ENCODE data around the gene RBBP5.
"Not testable (repeated sequence)": the region's sequence is repeated elsewhere in the genome, so short reads cannot be mapped to it uniquely, and the experiment has no call there.

Gene RBBP5

DNA sequence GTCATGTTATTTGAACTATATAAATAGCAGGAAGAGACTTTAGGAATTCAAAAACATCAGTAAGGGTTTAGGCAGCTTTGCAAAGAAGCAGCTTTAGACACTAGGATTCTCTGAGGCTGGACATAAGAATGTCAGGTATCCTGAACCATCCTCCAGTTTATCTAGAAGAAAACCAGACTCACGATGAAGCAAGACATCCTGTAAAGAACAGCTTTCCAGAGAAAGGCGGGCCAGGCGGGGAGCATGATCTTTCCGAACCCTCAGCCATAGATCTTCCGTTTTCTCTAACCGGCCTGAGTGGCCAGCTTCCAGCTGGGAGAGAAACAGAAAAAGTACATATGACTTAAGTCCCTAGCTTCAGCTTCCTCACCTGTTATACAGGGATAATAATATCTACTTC is 39.3 kb upstream of the RBBP5 start:
- TF ChIP-seq, protein P1, sequence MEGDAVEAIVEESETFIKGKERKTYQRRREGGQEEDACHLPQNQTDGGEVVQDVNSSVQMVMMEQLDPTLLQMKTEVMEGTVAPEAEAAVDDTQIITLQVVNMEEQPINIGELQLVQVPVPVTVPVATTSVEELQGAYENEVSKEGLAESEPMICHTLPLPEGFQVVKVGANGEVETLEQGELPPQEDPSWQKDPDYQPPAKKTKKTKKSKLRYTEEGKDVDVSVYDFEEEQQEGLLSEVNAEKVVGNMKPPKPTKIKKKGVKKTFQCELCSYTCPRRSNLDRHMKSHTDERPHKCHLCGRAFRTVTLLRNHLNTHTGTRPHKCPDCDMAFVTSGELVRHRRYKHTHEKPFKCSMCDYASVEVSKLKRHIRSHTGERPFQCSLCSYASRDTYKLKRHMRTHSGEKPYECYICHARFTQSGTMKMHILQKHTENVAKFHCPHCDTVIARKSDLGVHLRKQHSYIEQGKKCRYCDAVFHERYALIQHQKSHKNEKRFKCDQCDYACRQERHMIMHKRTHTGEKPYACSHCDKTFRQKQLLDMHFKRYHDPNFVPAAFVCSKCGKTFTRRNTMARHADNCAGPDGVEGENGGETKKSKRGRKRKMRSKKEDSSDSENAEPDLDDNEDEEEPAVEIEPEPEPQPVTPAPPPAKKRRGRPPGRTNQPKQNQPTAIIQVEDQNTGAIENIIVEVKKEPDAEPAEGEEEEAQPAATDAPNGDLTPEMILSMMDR (IDR thresholded peaks at IDR 0.05; ENCODE audit: low read depth, low read length, missing control alignments): no peak
- no peak overlapping the region for H3K4me3 ChIP-seq (replicated peaks; ENCODE audit: low read depth, low read length)
- DNase-seq (ENCODE audit: extremely low read depth, low read depth): no peak

DNA sequence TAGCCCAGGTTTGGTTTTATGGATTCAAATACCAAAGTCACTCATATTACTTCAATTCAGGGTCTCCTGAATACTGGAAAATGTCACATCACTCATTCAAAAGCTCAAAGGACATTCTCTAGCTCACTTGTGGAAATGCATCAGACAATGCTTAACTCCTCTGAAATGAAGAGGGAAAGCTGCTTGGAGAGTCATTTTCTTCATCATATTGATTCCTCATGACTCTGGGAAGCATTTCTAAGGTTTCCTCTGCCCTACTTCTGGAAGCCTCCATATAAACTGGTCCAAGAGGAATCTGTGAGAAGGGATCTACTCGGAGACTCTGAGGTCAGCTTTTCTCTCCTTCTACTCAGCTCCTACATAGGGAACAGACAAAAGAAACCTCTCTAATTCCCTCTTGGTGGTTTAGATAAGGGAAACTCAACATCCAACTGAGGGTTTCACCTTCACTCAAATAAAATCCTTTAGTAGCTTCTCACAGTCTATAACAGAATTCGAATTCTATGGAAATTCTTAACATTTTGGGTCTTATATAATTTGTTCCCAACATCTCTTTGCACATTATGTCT is 36.4 kb upstream of the RBBP5 start:
- DNase-seq (ENCODE audit: extremely low read depth, low read depth): no peak
- TF ChIP-seq, protein P1 (IDR thresholded peaks at IDR 0.05; ENCODE audit: low read depth, low read length, missing control alignments): no peak
- H3K4me3 ChIP-seq (replicated peaks; ENCODE audit: low read depth, low read length): no peak overlapping the region

DNA sequence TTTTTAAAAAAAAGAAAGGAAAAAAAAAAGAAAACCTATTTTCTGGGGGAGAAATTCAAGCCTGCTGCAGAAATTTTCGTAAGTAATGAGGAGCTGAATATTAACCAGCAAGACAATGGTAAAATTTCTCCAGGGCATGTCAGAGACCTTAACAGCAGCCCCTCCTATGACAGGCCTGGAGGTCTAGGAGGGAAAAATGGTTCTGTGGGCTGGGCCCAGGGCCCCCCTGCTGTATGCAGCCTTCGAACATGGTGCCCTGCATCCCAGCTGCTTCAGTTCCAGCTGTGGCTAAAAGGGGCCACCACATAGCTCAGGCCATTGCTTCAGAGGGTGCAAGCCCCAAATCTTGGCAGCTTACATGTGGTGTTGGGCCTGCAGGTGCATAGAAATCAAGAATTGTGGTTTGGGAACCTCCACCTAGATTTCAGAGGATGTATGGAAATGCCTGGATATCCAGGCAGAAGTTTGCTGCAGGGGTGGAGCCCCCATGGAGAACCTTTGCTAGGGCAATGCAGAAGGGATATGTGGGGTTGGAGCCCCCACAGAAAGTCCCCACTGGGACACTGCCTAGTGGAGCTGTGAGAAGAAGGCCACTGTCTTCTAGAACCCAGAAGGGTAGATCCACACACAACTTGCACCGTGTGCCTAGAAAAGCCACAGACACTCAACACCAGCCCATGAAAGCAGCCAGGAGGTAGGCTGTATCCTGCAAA is 34.0 kb upstream of the RBBP5 start:
- not testable (repeated sequence) for H3K4me3 ChIP-seq (replicated peaks; ENCODE audit: low read depth, low read length); DNase-seq (ENCODE audit: extremely low read depth, low read depth)

DNA sequence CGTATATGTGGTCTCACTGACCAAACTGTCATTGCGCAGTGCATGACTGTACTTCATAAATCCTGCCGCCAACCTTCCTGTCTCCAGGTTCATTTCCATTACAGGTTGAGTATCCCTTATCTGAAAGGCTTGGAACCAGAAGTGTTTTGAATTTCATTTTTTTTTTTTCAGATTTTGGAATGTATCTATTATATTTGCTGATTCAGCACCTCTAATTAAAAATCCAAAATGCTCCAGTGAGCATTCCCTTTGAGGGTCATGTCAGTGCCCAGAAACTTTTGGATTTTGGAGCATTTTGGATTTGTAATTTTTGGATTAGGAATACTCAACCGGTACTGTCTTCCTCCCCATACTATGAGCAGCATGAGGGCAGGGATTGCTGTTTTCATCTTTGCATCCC is 30.7 kb upstream of the RBBP5 start:
- no peak for DNase-seq (ENCODE audit: extremely low read depth, low read depth)
- no peak overlapping the region for H3K4me3 ChIP-seq (replicated peaks; ENCODE audit: low read depth, low read length)
- TF ChIP-seq, protein P1 (IDR thresholded peaks at IDR 0.05; ENCODE audit: low read depth, low read length, missing control alignments): no peak

DNA sequence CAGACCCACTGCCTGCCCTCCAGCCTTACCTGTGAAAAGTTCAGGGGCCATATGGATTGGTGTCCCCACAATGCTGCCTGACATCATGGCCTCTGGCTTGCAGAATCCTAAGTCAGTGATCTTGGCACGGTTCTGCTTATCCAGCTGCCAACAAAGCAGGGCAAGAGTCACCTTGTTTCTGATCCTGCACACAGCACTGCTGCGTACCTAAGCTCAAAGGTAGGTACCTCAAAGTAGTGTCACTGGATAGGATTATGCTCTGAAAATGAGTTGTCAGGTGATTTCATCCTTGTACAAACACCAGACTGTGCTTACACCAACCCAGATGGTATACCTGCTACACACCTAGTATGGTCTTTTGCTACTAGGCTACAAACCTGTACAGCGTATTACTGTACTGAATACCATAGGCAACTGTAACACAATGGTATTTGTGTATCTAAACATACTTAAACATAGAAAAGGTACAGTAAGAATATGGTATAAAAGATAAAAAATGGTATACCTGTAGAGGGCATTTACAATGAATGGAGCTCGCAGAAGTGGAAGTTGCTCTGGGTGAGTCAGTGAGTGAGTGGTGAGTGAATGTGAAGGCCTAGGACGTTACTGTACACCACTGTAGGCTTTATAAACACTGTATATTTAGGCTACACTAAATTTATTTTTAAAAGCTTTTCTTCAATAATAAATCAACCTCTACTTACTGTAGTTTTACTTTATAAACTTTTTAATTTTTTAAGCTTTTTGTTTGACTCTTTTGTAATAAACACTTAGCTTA is 29.1 kb upstream of the RBBP5 start:
- H3K4me3 ChIP-seq (replicated peaks; ENCODE audit: low read depth, low read length): no peak overlapping the region
- TF ChIP-seq, protein P1 (IDR thresholded peaks at IDR 0.05; ENCODE audit: low read depth, low read length, missing control alignments): no peak
- no peak for DNase-seq (ENCODE audit: extremely low read depth, low read depth)

DNA sequence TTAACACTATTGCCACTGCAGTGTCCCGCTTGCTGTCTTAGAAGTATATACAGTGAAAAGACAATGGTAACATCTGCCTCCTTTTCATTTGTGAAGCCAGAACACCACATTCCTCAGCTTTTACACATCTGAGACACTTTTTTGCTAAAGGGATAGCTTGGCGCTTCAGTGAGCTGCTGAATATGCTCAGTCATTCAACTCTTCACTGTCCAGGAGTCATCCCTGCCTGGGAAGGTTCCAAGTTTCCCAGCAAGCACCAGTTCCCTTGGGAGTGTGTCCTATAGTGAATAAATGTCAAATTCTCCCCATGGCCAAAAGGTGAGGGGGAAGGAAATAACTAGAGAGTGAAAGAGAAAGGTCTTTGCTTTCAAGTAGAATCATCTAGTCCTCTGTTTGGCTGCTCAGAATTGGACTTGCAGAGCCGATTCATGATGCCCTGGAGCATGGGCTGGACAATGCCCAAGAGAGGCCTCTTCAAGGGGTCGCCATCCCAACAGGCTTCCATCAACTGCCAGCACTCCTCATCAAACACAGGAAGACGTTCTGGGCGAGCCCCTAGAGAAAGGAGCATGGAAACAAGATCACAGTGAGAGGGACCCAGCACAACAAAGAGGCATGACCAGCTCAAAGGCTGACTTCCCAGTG is 25.5 kb upstream of the RBBP5 start:
- TF ChIP-seq, protein P1 (IDR thresholded peaks at IDR 0.05; ENCODE audit: low read depth, low read length, missing control alignments): no peak
- no peak overlapping the region for H3K4me3 ChIP-seq (replicated peaks; ENCODE audit: low read depth, low read length)
- peak; percentile 25 for DNase-seq (ENCODE audit: extremely low read depth, low read depth)

DNA sequence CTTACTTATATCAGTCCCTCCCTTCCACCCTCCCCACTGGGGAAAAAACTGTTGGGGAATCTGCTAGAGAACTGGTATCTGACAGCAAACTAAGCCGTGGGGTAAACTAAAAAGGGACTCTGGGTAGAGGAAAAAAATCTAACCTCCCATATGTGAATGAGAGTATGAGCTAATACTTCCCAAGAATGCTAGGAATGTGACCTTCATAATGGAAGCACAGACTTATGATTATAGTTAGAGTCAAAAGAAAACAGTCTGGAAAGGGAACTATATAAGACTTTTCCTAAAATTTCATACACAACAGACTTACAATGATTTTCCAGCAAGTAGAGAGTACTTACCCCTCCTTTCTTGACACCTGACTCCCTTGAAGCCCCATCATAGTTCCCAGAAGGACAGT is 23.0 kb upstream of the RBBP5 start:
- DNase-seq (ENCODE audit: extremely low read depth, low read depth): peak; percentile 26
- no peak overlapping the region for H3K4me3 ChIP-seq (replicated peaks; ENCODE audit: low read depth, low read length)
- TF ChIP-seq, protein P1 (IDR thresholded peaks at IDR 0.05; ENCODE audit: low read depth, low read length, missing control alignments): no peak

Data from HFF-Myc (cell line).